ENCODE measurements around the gene IBA57. TPM values are rescaled to one million over a fixed set of nuclear protein-coding genes. Genes with fewer than 3 reads are reported as not detected.

IBA57 gene
- total and polyA plus RNA-seq, 4 donors = 5.8 to 9.9 (median 7.4) TPM

DNA sequence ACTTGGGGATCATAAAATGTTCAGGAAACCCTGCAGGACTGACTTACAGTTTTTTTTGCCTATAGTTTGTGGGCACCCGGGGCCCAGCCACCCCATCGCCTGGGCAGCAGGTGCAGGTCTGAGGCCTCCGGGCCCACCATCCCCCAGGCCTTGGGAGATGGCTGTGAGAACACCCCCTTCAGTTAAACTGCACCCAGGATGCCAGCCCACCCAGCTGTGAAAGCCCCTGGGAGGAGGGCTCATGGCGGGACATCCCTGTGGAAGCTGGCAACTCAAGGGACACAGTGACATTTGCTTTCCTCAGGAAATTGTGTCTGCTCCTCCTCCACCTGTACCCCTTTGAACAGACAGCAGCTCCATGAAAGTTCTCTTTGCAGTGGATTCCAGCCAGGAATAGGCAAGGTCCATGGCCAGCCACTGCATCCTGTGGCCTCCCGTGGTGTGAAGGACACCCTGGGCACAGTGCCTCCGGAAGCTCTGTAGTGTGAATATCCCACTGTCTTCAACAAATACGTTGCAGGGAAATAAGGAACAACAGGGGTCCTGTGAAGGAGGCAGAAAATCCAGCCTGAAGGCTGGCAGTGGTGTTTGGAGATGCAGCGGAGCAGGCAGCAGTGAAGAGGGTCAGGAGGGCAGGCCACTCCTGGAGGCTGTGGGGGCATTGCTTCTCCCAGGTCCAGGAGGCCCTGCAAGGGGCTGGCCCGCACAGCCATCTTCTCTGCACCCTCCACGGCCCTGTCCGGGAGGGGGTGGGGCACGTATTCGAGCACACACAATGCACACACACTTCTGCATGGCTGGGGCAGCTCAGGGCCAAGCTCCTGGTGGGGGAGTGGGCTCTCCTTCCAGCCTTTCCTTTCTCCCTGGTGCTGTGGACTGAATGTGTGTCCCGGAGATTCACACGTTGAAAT is 40.2 kb downstream of the IBA57 start:
- 72% methylated on average over 5 of the region's 15 CpGs for WGBS (ENCODE audit: insufficient coverage)
- H3K9me3 ChIP-seq (ENCODE audit: control insufficient read depth, insufficient read depth, low read length) = no peaks in the 10 kb centered on the region
- H3K27me3 ChIP-seq (ENCODE audit: control insufficient read depth, insufficient read depth, low read length) = no peaks in the 10 kb centered on the region
- H3K36me3 ChIP-seq (ENCODE audit: control insufficient read depth, insufficient read depth, low read length) = peaks cover under 1% of the 10 kb centered on the region
- no peak for DNase-seq (ENCODE audit: low read depth in 4 of 6, low spot score in 6 of 6)
- no peak overlapping the region for H3K27ac ChIP-seq (ENCODE audit: low read depth, low read length)
- peaks cover 19% of the 10 kb centered on the region for H3K4me1 ChIP-seq (ENCODE audit: control insufficient read depth, insufficient read depth, low read length)
- no peak overlapping the region for H3K4me3 ChIP-seq (ENCODE audit: low read depth, low read length)

DNA sequence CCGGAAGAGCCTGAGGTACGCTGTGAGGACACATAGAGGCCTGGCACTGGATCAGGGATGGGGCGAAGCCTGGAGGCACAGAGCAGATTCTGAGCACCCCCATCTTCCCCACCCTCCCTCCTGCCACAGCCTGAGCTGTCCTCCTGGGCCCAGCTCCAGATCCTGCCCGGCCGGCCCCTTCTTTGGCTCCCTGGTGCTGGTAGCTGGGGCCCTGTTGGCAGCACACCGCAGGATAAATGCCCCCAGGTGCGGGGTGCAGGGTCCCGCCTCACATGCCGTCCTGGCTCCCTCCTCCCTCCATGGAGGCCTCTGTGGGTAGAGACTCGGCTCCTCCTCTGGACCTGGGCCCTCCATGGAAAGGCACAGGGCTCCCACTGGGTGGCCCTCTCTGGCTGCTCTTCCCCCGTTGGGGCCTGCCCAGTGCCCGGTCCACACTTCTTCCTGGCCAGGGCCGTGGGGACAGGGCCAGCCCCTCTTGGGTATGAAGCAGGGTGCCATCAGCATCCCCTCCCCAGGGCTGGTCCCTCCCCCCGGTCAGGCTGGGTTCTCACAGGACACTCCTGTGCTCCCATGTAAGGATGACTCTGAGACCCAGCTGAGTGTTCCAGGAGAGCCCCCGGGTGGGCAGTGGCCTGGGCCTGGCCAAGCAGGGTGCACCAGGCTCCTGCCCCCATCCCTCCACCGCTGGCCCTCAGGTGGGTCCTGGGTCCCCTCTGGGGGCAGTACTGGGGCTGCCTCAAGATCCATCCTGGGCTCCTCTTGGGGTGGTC is 41.2 kb downstream of the IBA57 start:
- Histone ChIP-seq H3K4me3 (ENCODE audit: low read depth, low read length) (no peak overlapping the region), H3K27me3 (ENCODE audit: control insufficient read depth, insufficient read depth, low read length) (peaks cover 2% of the 10 kb centered on the region), H3K36me3 (ENCODE audit: control insufficient read depth, insufficient read depth, low read length) (peaks cover 5% of the 10 kb centered on the region), H3K9me3 (ENCODE audit: control insufficient read depth, insufficient read depth, low read length) (no peaks in the 10 kb centered on the region), H3K27ac (ENCODE audit: low read depth, low read length) (no peak overlapping the region), H3K4me1 (ENCODE audit: control insufficient read depth, insufficient read depth, low read length) (peaks cover 19% of the 10 kb centered on the region)
- DNase-seq (ENCODE audit: low read depth in 4 of 6, low spot score in 6 of 6) = no peak
- WGBS (ENCODE audit: insufficient coverage) = 70% methylated on average over 16 of the region's 16 CpGs

DNA sequence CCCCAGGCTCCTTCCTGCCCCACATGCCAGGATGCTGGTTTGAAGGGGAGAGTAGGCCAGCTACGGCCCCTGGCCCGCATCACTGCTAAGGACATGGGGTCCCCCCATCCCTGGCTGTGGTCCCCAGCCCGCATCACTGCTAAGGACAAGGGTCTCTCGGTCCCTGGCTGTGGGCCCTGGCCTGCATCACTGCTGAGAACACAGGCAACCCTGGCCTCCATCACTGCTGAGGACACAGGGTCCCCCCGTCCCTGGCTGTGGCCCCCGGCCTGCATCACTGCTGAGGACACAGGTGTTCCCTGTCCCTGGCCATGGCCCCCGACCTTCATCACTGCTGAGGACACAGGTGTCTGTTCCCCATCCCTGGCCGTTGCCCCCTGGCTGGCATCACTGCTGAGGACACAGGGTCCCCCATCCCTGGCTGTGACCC is 41.8 kb downstream of the IBA57 start:
- peaks cover 5% of the 10 kb centered on the region for H3K36me3 ChIP-seq (ENCODE audit: control insufficient read depth, insufficient read depth, low read length)
- H3K9me3 ChIP-seq (ENCODE audit: control insufficient read depth, insufficient read depth, low read length) = no peaks in the 10 kb centered on the region
- no peak overlapping the region for H3K4me3 ChIP-seq (ENCODE audit: low read depth, low read length)
- DNase-seq (ENCODE audit: low read depth in 4 of 6, low spot score in 6 of 6) = no peak
- H3K27me3 ChIP-seq (ENCODE audit: control insufficient read depth, insufficient read depth, low read length) = peaks cover 3% of the 10 kb centered on the region
- peaks cover 20% of the 10 kb centered on the region for H3K4me1 ChIP-seq (ENCODE audit: control insufficient read depth, insufficient read depth, low read length)
- no peak overlapping the region for H3K27ac ChIP-seq (ENCODE audit: low read depth, low read length)
- 91% methylated on average over 8 of the region's 8 CpGs for WGBS (ENCODE audit: insufficient coverage)

DNA sequence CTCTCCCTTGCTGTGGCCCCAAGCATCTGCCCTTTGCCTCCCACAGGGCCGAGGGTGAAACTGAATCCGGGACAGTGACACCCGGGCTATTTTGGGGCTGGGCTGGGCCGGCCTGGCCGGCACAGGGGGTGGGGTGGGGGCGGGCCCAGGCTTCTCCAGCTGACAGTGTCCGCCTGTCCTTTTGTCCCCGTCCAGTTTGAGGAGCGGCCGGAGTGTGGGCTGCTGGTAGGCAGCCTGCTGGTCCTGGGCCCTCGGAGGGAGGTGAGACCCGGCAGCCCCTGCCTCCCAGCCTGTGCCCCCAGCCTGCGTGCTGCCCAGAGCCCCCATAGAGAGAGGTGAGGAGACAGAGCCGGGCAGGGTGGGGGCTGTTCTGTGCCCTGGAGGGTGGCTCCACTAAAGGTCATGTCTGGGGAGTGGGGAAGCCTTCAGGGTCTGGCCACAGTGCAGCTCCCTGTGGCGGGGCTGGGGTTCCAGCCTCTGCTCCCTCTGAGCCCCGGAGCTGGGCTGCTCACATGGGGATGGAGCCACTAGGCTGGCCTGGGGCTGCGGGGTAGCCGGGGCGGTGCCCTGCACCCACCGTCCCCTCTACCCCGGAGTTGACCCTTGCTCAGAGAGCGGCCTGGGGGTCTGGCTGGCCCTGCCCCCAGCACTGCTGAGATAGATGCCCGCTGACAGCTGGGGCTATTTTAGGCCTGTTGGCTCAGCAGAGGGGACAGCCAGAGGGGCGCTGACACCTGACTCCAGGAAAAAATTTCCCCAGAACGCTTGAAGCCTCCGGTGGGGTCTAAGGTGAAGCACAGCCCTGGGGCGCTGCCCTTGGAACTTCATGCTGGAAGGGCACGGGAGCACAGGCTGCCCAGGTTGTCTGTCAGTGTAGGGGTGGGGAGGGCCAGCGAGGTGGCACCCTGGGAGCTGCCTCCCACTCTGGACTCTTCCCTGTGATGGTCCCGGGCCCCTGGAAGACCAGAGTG is 42.5 kb downstream of the IBA57 start, which contains the start of gene OBSCN:
TSS of gene OBSCN (plus strand) at position 194 of the 971 bp plus-strand sequence. CDS start 3,740 bp downstream, outside the sequence.
- Histone ChIP-seq H3K9me3 (ENCODE audit: control insufficient read depth, insufficient read depth, low read length) (no peaks in the 10 kb centered on the region), H3K27ac (ENCODE audit: low read depth, low read length) (no peak within 1 kb of the TSS), H3K36me3 (ENCODE audit: control insufficient read depth, insufficient read depth, low read length) (peaks cover 5% of the 10 kb centered on the region), H3K27me3 (ENCODE audit: control insufficient read depth, insufficient read depth, low read length) (peaks cover 10% of the 10 kb centered on the region), H3K4me1 (ENCODE audit: control insufficient read depth, insufficient read depth, low read length) (peaks cover 24% of the 10 kb centered on the region), H3K4me3 (ENCODE audit: low read depth, low read length) (no peak within 1 kb of the TSS)
- WGBS (ENCODE audit: insufficient coverage) = 51% methylated on average over 30 of the region's 30 CpGs
- no peak for DNase-seq (ENCODE audit: low read depth in 4 of 6, low spot score in 6 of 6)

GRCh38 chr1:228208831-228209551 is 43.4 kb downstream of the IBA57 start:
- Histone ChIP-seq H3K4me1 (ENCODE audit: control insufficient read depth, insufficient read depth, low read length) (peaks cover 28% of the 10 kb centered on the region), H3K9me3 (ENCODE audit: control insufficient read depth, insufficient read depth, low read length) (no peaks in the 10 kb centered on the region), H3K27ac (ENCODE audit: low read depth, low read length) (no peak overlapping the region), H3K4me3 (ENCODE audit: low read depth, low read length) (no peak overlapping the region), H3K27me3 (ENCODE audit: control insufficient read depth, insufficient read depth, low read length) (peaks cover 12% of the 10 kb centered on the region), H3K36me3 (ENCODE audit: control insufficient read depth, insufficient read depth, low read length) (peaks cover 5% of the 10 kb centered on the region)
- DNase-seq (ENCODE audit: low read depth in 4 of 6, low spot score in 6 of 6) = no peak
- 83% methylated on average over 16 of the region's 19 CpGs for WGBS (ENCODE audit: insufficient coverage)

- peaks cover 34% of the 10 kb centered on the region for H3K4me1 ChIP-seq (ENCODE audit: control insufficient read depth, insufficient read depth, low read length)
Observed at GRCh38 chr1:228209657-228210056, 44.1 kb downstream of the IBA57 start.

DNA sequence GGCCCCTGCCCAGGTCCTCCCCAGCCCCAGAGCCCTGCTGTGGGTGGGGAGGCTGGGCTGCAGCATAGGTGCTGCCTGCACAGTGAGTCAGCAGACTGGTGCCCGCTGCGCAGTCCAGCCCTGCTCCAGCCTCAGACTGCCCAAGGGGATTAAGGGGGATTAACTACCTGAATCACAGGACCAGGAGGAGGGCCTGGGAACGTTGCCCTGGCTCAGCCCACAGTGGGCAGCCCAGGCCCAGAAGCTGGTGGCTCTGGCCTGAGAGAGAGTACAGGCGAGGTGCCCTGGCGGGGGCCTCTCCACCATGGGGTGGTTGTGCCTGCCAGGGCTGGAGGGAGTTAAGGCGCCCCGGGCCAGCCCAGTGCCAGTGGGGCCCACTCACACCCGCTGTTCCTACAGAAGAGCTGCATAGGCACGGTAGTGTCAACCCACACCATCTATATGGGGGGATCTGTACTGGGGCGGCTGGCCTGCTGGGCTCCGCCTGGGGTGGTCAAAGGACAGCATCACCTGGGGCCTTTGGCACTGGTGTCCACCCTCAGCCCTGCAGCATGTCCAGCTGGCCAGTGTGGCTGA is 44.6 kb downstream of the IBA57 start:
- peaks cover 7% of the 10 kb centered on the region for H3K36me3 ChIP-seq (ENCODE audit: control insufficient read depth, insufficient read depth, low read length)
- peaks cover 34% of the 10 kb centered on the region for H3K4me1 ChIP-seq (ENCODE audit: control insufficient read depth, insufficient read depth, low read length)
- no peak overlapping the region for H3K27ac ChIP-seq (ENCODE audit: low read depth, low read length)
- WGBS (ENCODE audit: insufficient coverage) = 91% methylated on average over 8 of the region's 11 CpGs
- H3K9me3 ChIP-seq (ENCODE audit: control insufficient read depth, insufficient read depth, low read length) = no peaks in the 10 kb centered on the region
- H3K27me3 ChIP-seq (ENCODE audit: control insufficient read depth, insufficient read depth, low read length) = peaks cover 12% of the 10 kb centered on the region
- DNase-seq (ENCODE audit: low read depth in 4 of 6, low spot score in 6 of 6) = no peak
- no peak overlapping the region for H3K4me3 ChIP-seq (ENCODE audit: low read depth, low read length)

More at GRCh38 chr1:228209657-228210056, 44.1 kb downstream of the IBA57 start:
- Histone ChIP-seq H3K27ac (ENCODE audit: low read depth, low read length) (no peak overlapping the region), H3K4me3 (ENCODE audit: low read depth, low read length) (no peak overlapping the region), H3K27me3 (ENCODE audit: control insufficient read depth, insufficient read depth, low read length) (peaks cover 12% of the 10 kb centered on the region), H3K9me3 (ENCODE audit: control insufficient read depth, insufficient read depth, low read length) (no peaks in the 10 kb centered on the region), H3K36me3 (ENCODE audit: control insufficient read depth, insufficient read depth, low read length) (peaks cover 5% of the 10 kb centered on the region)
- DNase-seq (ENCODE audit: low read depth in 4 of 6, low spot score in 6 of 6) = no peak
- WGBS (ENCODE audit: insufficient coverage) = 76% methylated on average over 3 of the region's 3 CpGs

- Histone ChIP-seq H3K4me3 (ENCODE audit: low read depth, low read length) (no peak overlapping the region), H3K4me1 (ENCODE audit: control insufficient read depth, insufficient read depth, low read length) (peaks cover 32% of the 10 kb centered on the region), H3K27ac (ENCODE audit: low read depth, low read length) (no peak overlapping the region), H3K27me3 (ENCODE audit: control insufficient read depth, insufficient read depth, low read length) (peaks cover 12% of the 10 kb centered on the region), H3K9me3 (ENCODE audit: control insufficient read depth, insufficient read depth, low read length) (no peaks in the 10 kb centered on the region), H3K36me3 (ENCODE audit: control insufficient read depth, insufficient read depth, low read length) (peaks cover 14% of the 10 kb centered on the region)
- no peak for DNase-seq (ENCODE audit: low read depth in 4 of 6, low spot score in 6 of 6)
- WGBS (ENCODE audit: insufficient coverage) = 84% methylated on average over 15 of the region's 16 CpGs
Observed at GRCh38 chr1:228210712-228211530, 45.3 kb downstream of the IBA57 start.

All from spinal cord (tissue), 10 donors.